Muscle of leg (tissue), 11 donors: Measurements from ENCODE around the gene CERS1. TPM values are rescaled to one million over a fixed set of nuclear protein-coding genes. Genes with fewer than 3 reads are reported as not detected.
A peak's percentile ranks its signal among the peaks of the same experiment; 100 is the strongest.
"Not testable (repeated sequence)": the region's sequence is repeated elsewhere in the genome, so short reads cannot be mapped to it uniquely, and the experiment has no call there.

Experiments
- DNase-seq: peaks from one replicate; pipeline ENCODE4 v3.0.0; 2013
- H3K27ac ChIP-seq: one replicate; pipeline ENCODE4 v1.5.1; 2013; ENCODE audit warnings: mild to moderate bottlenecking, low read length, control low read depth
- H3K27me3 ChIP-seq: one replicate; pipeline ENCODE4 v1.6.1; 2013; ENCODE audit warnings: low read length; ENCODE audit not compliant: control insufficient read depth, insufficient read depth
- H3K36me3 ChIP-seq: one replicate; pipeline ENCODE4 v1.6.1; 2013; ENCODE audit warnings: low read length; ENCODE audit not compliant: control insufficient read depth, insufficient read depth
- H3K4me1 ChIP-seq: one replicate; pipeline ENCODE4 v1.6.1; 2013; ENCODE audit warnings: low read length; ENCODE audit not compliant: control insufficient read depth, insufficient read depth
- H3K4me3 ChIP-seq: one replicate; pipeline ENCODE4 v1.5.1; 2013; ENCODE audit warnings: low read length, control low read depth
- H3K9me3 ChIP-seq: replicated peaks from 2 replicates; pipeline ENCODE4 v1.6.1; 2013; ENCODE audit warnings: low read depth, low read length; ENCODE audit not compliant: control insufficient read depth
- WGBS: methylation state at CpG from one replicate; pipeline ENCODE4 v1.1.5; 2013; ENCODE audit warnings: missing lambda C conversion rate; ENCODE audit not compliant: insufficient coverage; 5-methylcytosine and 5-hydroxymethylcytosine counted together
- polyA plus RNA-seq, 8 donors: library from polyadenylated mRNA; unstranded; fragments of 120-200 nt; gene quantifications; one replicate each; pipeline versions ENCODE4 v1.2.1 to v1.2.3, GENCODE V29; 2013; ENCODE audit warnings: inconsistent platforms in 1 of 8, low replicate concordance in 1 of 8; ENCODE audit not compliant: insufficient read length in 8 of 8, insufficient read depth in 1 of 8
- total RNA-seq: library from RNA; stranded (reverse); fragments of 120-200 nt; gene quantifications from one replicate; pipeline ENCODE4 v1.2.4, GENCODE V29; 2013

The CERS1 gene
- total and polyA plus RNA-seq, 9 donors, result 15.3 to 41.2 (median 34.9) TPM

- 60% methylated on average over 8 of the region's 9 CpGs for WGBS
- no peak overlapping the region for H3K27ac ChIP-seq
- H3K9me3 ChIP-seq, result no peaks in the 10 kb centered on the region
- peaks cover 21% of the 10 kb centered on the region for H3K4me1 ChIP-seq
- peaks cover 37% of the 10 kb centered on the region for H3K36me3 ChIP-seq
- peak overlapping the region; percentile 98 for H3K4me3 ChIP-seq
- no peaks in the 10 kb centered on the region for H3K27me3 ChIP-seq
- DNase-seq, result no peak
These were observed 24.4 kb upstream of the CERS1 start for GRCh38 chr19:18920400-18920799.

DNA sequence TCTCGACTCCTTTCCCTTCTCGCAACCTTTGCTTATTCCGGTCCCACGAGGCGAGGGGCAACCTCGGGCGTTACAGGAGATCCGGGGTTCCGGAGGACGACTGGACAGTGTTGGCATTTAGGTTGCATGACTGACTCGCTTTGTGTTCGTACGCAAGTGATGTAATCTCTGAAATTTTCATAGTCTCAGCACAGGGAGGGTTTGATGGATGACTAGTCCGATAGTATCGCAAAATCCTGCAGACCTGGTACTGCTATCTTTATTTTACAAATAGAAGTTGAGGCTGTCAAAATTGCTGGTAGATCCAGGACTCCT lies 23.9 kb upstream of the CERS1 start:
- no peaks in the 10 kb centered on the region for H3K27me3 ChIP-seq
- H3K9me3 ChIP-seq, result no peaks in the 10 kb centered on the region
- H3K36me3 ChIP-seq, result peaks cover 36% of the 10 kb centered on the region
- 0% methylated on average over 13 of the region's 15 CpGs for WGBS
- H3K4me3 ChIP-seq, result peak overlapping the region; percentile 98
- peaks cover 21% of the 10 kb centered on the region for H3K4me1 ChIP-seq
- no peak for DNase-seq
- peak overlapping the region; percentile 67 for H3K27ac ChIP-seq

DNA sequence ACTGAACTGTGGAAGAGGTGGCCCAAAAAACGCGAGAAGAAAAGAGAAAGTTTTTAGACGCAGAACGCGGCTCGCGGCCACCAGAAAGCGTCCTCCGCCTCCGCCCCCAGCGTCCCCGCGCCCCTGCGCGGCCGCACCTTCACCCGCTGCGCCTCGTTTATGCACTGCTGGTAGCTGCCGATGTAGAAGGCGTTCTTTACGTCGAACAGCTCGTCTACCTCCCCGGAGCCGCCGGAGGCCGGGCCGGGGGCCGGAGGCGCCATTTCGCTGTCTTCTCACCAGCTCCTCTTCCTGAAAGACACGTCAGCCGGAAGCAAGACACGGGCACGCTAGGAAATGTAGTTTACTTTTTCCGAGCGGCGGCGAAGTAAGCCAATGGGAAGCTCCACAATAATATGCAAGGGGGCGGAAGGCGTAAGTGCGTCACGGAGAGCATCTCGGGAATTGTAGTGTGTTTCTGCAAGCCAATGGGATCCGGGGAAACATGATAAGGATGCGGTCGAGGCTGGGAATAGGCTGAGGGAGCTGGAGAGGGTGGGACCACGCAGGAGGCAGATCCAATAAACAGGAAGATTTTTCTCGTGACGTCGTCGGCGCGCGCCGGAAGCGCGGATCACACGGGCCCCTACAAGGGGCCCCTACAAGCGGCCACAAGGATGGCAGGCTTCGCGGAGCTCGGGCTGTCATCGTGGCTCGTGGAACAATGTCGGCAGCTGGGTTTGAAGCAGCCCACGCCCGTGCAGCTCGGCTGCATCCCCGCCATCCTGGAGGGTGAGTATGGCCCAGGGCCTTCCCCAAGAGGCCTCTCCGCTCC lies 23.3 kb upstream of the CERS1 start, which contains the start of the genes COPE and DDX49:
Gene COPE, minus strand, starts transcription at position 302 of the 814 bp plus-strand sequence. Its CDS starts 39 bp downstream, at position 263.
Gene DDX49, plus strand, starts transcription at position 630 of the 814 bp plus-strand sequence. Its CDS starts 27 bp downstream, at position 657.
- peak; percentile 100 for DNase-seq
- peak within 1 kb of the TSS; percentile 93 for H3K27ac ChIP-seq
- peaks cover 33% of the 10 kb centered on the region for H3K36me3 ChIP-seq
- peaks cover 21% of the 10 kb centered on the region for H3K4me1 ChIP-seq
- H3K27me3 ChIP-seq, result no peaks in the 10 kb centered on the region
- no peaks in the 10 kb centered on the region for H3K9me3 ChIP-seq
- under 1% methylated on average over 67 of the region's 72 CpGs for WGBS
- peak within 1 kb of the TSS; percentile 98 for H3K4me3 ChIP-seq

DNA sequence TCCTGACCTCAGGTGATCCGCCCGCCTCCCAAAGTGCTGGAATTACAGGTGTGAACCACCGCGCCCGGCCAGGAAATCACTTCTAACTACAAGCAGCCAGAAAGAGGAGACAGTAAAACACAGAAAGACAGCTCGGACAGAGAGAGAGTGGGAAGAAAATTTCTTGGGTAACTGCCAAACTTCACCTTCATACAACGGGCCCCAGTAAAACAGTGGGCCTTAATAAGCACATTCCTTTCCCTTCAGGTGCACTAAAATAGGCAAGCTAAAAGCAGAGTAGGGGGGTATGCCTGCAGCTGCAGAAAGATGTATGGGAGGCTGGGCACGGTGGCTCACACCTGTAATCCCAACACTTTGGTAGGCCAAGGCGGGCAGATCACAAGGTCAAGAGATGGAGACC lies 21.6 kb upstream of the CERS1 start:
- H3K27me3 ChIP-seq, H3K4me3 ChIP-seq, DNase-seq, H3K9me3 ChIP-seq, H3K27ac ChIP-seq: not testable (repeated sequence)
- peaks cover 21% of the 10 kb centered on the region for H3K4me1 ChIP-seq
- WGBS, result 80% methylated on average over 2 of the region's 9 CpGs
- peaks cover 29% of the 10 kb centered on the region for H3K36me3 ChIP-seq

DNA sequence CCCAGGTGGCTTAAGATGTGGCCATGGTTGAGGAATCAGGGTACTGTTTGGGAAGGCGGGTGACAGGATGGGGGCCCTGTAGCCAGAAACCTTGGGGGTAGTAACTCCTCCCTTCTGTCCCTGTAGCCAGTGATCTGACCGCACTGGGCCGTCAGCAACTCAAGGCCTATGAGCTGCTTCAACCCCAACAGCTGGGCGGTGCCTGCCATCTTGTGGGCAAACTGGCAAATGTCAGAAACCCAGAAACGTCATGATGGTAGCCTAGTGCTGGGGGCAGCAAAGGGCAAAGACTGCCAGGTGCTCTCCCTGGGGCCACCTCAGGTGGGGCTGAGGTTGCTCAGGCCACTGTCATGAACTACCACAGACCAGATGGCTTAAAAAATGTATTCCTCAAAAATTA lies 19.7 kb upstream of the CERS1 start:
- WGBS, result 43% methylated on average over 3 of the region's 5 CpGs
- Histone ChIP-seq H3K36me3 (peaks cover 33% of the 10 kb centered on the region), H3K27ac (no peak overlapping the region), H3K27me3 (no peaks in the 10 kb centered on the region), H3K9me3 (no peaks in the 10 kb centered on the region), H3K4me3 (no peak overlapping the region), H3K4me1 (peaks cover 20% of the 10 kb centered on the region)
- DNase-seq, result peak; percentile 52

DNA sequence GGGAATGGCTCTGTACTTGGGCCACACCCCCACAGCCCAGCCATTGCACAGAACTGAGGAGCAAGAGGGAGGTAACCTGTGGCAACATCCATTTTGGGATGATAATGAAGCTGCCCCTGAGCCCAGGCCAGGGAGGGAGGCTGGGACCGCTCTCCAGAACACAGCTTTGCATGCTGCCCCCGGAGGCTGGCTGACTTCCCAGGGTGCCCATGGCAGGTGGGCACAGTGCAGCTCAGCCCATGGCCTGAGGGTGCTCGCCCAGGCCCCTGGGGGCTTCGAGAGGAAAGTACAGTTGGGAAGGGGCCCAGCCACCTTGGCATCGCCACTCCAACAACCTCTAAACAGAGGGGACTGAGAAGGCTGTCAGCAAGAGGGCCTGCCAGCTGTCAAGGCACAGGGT lies 17.5 kb upstream of the CERS1 start:
- Histone ChIP-seq H3K4me3 (no peak overlapping the region), H3K27ac (no peak overlapping the region), H3K4me1 (peaks cover 11% of the 10 kb centered on the region), H3K36me3 (peaks cover 48% of the 10 kb centered on the region), H3K9me3 (no peaks in the 10 kb centered on the region), H3K27me3 (no peaks in the 10 kb centered on the region)
- DNase-seq, result no peak
- WGBS, result 84% methylated on average over 2 of the region's 5 CpGs

- peaks cover 5% of the 10 kb centered on the region for H3K4me1 ChIP-seq
- no peak for DNase-seq
- H3K36me3 ChIP-seq, result peaks cover 50% of the 10 kb centered on the region
- no peak overlapping the region for H3K4me3 ChIP-seq
- WGBS, result 98% methylated on average over 11 of the region's 14 CpGs
- H3K27ac ChIP-seq, result no peak overlapping the region
- no peaks in the 10 kb centered on the region for H3K27me3 ChIP-seq
- no peaks in the 10 kb centered on the region for H3K9me3 ChIP-seq
These were observed 17.0 kb upstream of the CERS1 start for GRCh38 chr19:18912933-18913332.

- DNase-seq, result no peak
- Histone ChIP-seq H3K27me3 (no peaks in the 10 kb centered on the region), H3K27ac (no peak overlapping the region), H3K9me3 (no peaks in the 10 kb centered on the region), H3K4me1 (no peaks in the 10 kb centered on the region), H3K36me3 (peaks cover 70% of the 10 kb centered on the region), H3K4me3 (no peak overlapping the region)
- WGBS, result 85% methylated on average over 15 of the region's 19 CpGs
These were observed 15.0 kb upstream of the CERS1 start for GRCh38 chr19:18910801-18911436.

GRCh38 chr19:18910010-18910409 lies 14.1 kb upstream of the CERS1 start:
- DNase-seq, result no peak
- Histone ChIP-seq H3K27me3 (no peaks in the 10 kb centered on the region), H3K4me3 (no peak overlapping the region), H3K9me3 (no peaks in the 10 kb centered on the region), H3K4me1 (no peaks in the 10 kb centered on the region), H3K36me3 (peaks cover 73% of the 10 kb centered on the region), H3K27ac (no peak overlapping the region)
- WGBS, result 100% methylated on average over 4 of the region's 10 CpGs

DNA sequence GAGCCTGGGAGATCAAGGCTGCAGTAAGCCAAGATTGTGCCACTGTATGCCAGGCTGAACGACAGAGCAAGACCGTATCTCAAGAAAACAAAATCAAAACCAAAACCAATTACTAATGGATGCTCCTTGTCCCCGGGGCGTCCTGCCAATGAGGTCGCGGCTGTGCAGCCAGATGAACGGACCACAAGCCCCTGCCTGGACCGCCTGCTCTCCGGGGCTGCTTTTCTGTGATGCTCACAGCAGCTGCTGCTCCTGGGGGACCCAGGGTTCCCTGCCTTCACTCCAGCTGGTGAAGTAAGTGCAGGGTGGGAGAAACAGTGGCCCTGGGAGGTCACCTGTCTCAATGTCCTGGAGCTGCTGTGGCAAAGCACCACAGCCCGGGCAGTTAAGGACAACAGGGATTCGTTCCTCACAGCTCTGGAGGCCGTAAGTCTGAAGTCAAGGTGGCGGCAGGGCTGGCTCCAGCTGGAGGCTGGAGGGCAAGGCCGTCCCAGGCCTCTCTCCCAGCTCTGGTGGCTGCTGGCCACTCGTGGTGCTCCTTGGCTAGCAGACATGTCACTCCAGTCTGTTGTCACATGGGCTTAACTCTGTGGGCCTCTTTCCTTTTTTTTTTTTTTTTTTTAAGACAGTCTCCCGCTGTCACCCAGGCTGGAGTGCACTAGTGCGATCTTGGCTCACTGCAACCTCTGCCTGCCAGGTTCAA lies 13.1 kb upstream of the CERS1 start:
- H3K27me3 ChIP-seq, result no peaks in the 10 kb centered on the region
- H3K4me1 ChIP-seq, result no peaks in the 10 kb centered on the region
- H3K36me3 ChIP-seq, result peaks cover 79% of the 10 kb centered on the region
- 88% methylated on average over 15 of the region's 17 CpGs for WGBS
- H3K9me3 ChIP-seq, result no peaks in the 10 kb centered on the region
- DNase-seq, result no peak
- H3K4me3 ChIP-seq, result no peak overlapping the region
- H3K27ac ChIP-seq, result no peak overlapping the region
